Measurements from ENCODE around the gene EPS8.
"Not testable (repeated sequence)": the region's sequence is repeated elsewhere in the genome, so short reads cannot be mapped to it uniquely, and the experiment has no call there.

Gene EPS8

GRCh38 chr12:15625075-15625474 is 164.1 kb downstream of the EPS8 start:
- Histone ChIP-seq H3K4me1 (peaks cover 0 to 66% (median 22%) of the 10 kb centered on the region in 4 donors), H3K27ac (peak overlapping the region in 1 of 2 donors; percentile 83), H3K36me3 (peaks cover 40 to 44% (median 42%) of the 10 kb centered on the region in 3 donors), H3K27me3 (no peaks in the 10 kb centered on the region), H3K9me3 (no peaks in the 10 kb centered on the region), H3K4me3 (no peak overlapping the region)
- intact Hi-C loops (cut with DNase I; ENCODE audit: low total_unique reads): loop anchor here (10.0 kb wide), 1 partner anchor 160 kb away; the partner anchor contains the start of gene EPS8
- no peak for TF ChIP-seq CTCF (IDR thresholded peaks at IDR 0.05)
- DNase-seq: no peak

- Histone ChIP-seq H3K4me1 (peaks cover 0 to 25% (median 2%) of the 10 kb centered on the region in 4 donors), H3K4me3 (no peak overlapping the region), H3K9me3 (no peaks in the 10 kb centered on the region), H3K27ac (no peak overlapping the region), H3K36me3 (peaks cover 54 to 71% (median 61%) of the 10 kb centered on the region in 3 donors), H3K27me3 (no peaks in the 10 kb centered on the region)
- no peak for DNase-seq
- no peak for TF ChIP-seq CTCF (IDR thresholded peaks at IDR 0.05)
- intact Hi-C loops (cut with DNase I; ENCODE audit: low total_unique reads): loop anchor here (10.0 kb wide), 1 partner anchor 164 kb away; the partner anchor contains the start of gene EPS8
Measured at GRCh38 chr12:15620741-15621539, 168.2 kb downstream of the EPS8 start.

- intact Hi-C loops (cut with DNase I; ENCODE audit: low total_unique reads): loop anchor here (5.0 kb wide), 1 partner anchor 216 kb away; no protein-coding TSS in a partner anchor
- Histone ChIP-seq H3K36me3 (peaks cover 26 to 45% (median 30%) of the 10 kb centered on the region in 3 donors), H3K4me1 (peaks cover 0 to 15% (median 0%) of the 10 kb centered on the region in 4 donors), H3K9me3 (peaks cover 0 to 16% (median 7%) of the 10 kb centered on the region in 3 donors)
- H3K27me3 ChIP-seq, H3K4me3 ChIP-seq, H3K27ac ChIP-seq, DNase-seq: not testable (repeated sequence)
Measured at GRCh38 chr12:15616495-15616894, 172.7 kb downstream of the EPS8 start.

- intact Hi-C loops (cut with DNase I; ENCODE audit: low total_unique reads): no loop called here
- H3K9me3 ChIP-seq: peaks cover 0 to 16% (median 7%) of the 10 kb centered on the region in 3 donors
Measured at GRCh38 chr12:15613981-15614380, 175.2 kb downstream of the EPS8 start.

GRCh38 chr12:15608941-15609340 is 180.2 kb downstream of the EPS8 start:
- TF ChIP-seq CTCF (IDR thresholded peaks at IDR 0.05): no peak
- no peak overlapping the region for H3K27ac ChIP-seq
- no peak overlapping the region for H3K4me3 ChIP-seq
- DNase-seq: no peak
- intact Hi-C loops (cut with DNase I; ENCODE audit: low total_unique reads): no loop called here
- H3K4me1 ChIP-seq: no peaks in the 10 kb centered on the region
- H3K9me3 ChIP-seq: peaks cover 0 to 16% (median 7%) of the 10 kb centered on the region in 3 donors
- H3K36me3 ChIP-seq: no peaks in the 10 kb centered on the region
- H3K27me3 ChIP-seq: no peaks in the 10 kb centered on the region

More at GRCh38 chr12:15613981-15614380, 175.2 kb downstream of the EPS8 start:
- peaks cover under 1 to 20% (median 6%) of the 10 kb centered on the region in 3 donors for H3K36me3 ChIP-seq
- no peaks in the 10 kb centered on the region for H3K27me3 ChIP-seq
- no peak for DNase-seq
- H3K27ac ChIP-seq: no peak overlapping the region
- H3K4me3 ChIP-seq: no peak overlapping the region
- no peak for TF ChIP-seq CTCF (IDR thresholded peaks at IDR 0.05)
- peaks cover 0 to 6% (median 0%) of the 10 kb centered on the region in 4 donors for H3K4me1 ChIP-seq

- Histone ChIP-seq H3K36me3 (no peaks in the 10 kb centered on the region), H3K27ac (no peak overlapping the region), H3K4me3 (no peak overlapping the region), H3K27me3 (no peaks in the 10 kb centered on the region), H3K9me3 (peaks cover 0 to 10% (median 5%) of the 10 kb centered on the region in 3 donors), H3K4me1 (no peaks in the 10 kb centered on the region)
- TF ChIP-seq CTCF (IDR thresholded peaks at IDR 0.05): no peak
- no peak for DNase-seq
- intact Hi-C loops (cut with DNase I; ENCODE audit: low total_unique reads): no loop called here
Measured at GRCh38 chr12:15608406-15608805, 180.8 kb downstream of the EPS8 start.
